ENCODE measurements around the gene TRIM34. TPM values are rescaled to one million over a fixed set of nuclear protein-coding genes. Genes with fewer than 3 reads are reported as not detected.

Gene TRIM34
- total and polyA plus RNA-seq, 10 donors, result 9.5 to 21.8 (median 15.2) TPM

- Histone ChIP-seq H3K27me3 (replicated peaks in 1 of 7) (no peaks in the 10 kb centered on the region), H3K9me3 (no peaks in the 10 kb centered on the region), H3K27ac (peak overlapping the region in 4 of 8 donors; percentile 51 to 67 (median 58)), H3K4me3 (no peak overlapping the region), H3K4me1 (peaks cover 0 to 44% (median 12%) of the 10 kb centered on the region in 6 donors), H3K36me3 (peaks cover 0 to 44% (median 24%) of the 10 kb centered on the region in 6 donors)
- TF ChIP-seq POLR2AphosphoS5 (IDR thresholded peaks at IDR 0.05) (no peak), POLR2A (IDR thresholded peaks at IDR 0.05) (no peak)
- TF ChIP-seq, protein P1, sequence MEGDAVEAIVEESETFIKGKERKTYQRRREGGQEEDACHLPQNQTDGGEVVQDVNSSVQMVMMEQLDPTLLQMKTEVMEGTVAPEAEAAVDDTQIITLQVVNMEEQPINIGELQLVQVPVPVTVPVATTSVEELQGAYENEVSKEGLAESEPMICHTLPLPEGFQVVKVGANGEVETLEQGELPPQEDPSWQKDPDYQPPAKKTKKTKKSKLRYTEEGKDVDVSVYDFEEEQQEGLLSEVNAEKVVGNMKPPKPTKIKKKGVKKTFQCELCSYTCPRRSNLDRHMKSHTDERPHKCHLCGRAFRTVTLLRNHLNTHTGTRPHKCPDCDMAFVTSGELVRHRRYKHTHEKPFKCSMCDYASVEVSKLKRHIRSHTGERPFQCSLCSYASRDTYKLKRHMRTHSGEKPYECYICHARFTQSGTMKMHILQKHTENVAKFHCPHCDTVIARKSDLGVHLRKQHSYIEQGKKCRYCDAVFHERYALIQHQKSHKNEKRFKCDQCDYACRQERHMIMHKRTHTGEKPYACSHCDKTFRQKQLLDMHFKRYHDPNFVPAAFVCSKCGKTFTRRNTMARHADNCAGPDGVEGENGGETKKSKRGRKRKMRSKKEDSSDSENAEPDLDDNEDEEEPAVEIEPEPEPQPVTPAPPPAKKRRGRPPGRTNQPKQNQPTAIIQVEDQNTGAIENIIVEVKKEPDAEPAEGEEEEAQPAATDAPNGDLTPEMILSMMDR (IDR thresholded peaks at IDR 0.05 in 8 of 11, conservative IDR thresholded peaks at IDR 0.05 in 3 of 11), result no peak
- WGBS, 5 donors, result 68 to 80% (median 74%) methylated on average over 2 of the region's 2 CpGs
- intact Hi-C loops (cut with DNase I; ENCODE audit: low total_unique reads), result no loop called here
- no peak for DNase-seq
These were observed 6.6 kb downstream of the TRIM34 start for GRCh38 chr11:5631417-5631816.

DNA sequence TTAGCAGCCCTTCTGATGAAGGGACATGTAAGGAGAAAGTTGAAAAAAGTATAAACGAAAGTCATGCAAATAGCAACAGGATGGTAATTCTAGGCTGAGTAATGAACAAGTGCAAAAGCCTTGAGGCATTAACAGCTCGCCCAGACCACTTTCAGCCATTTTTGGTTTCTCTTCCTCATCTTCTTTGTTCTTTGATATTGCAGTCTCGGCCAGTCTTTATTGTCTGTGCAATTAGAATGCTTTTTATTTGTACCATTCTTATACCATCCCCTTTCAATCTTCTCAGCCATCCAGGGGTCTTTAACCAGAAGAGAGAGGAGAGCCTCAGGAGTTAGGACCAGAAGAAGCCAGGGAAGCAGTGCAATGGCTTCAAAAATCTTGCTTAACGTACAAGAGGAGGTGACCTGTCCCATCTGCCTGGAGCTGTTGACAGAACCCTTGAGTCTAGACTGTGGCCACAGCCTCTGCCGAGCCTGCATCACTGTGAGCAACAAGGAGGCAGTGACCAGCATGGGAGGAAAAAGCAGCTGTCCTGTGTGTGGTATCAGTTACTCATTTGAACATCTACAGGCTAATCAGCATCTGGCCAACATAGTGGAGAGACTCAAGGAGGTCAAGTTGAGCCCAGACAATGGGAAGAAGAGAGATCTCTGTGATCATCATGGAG, 7.3 kb downstream of the TRIM34 start:
- WGBS, 5 donors, result 60 to 75% (median 66%) methylated on average over 5 of the region's 5 CpGs
- Histone ChIP-seq H3K36me3 (peaks cover 0 to 51% (median 27%) of the 10 kb centered on the region in 6 donors), H3K27ac (peak overlapping the region in 5 of 8 donors; percentile 51 to 67 (median 57)), H3K4me1 (peaks cover 0 to 37% (median 6%) of the 10 kb centered on the region in 6 donors), H3K4me3 (peak overlapping the region in 1 of 8 donors; percentile 1), H3K9me3 (no peaks in the 10 kb centered on the region), H3K27me3 (replicated peaks in 1 of 7) (no peaks in the 10 kb centered on the region)
- no peak for DNase-seq
- intact Hi-C loops (cut with DNase I; ENCODE audit: low total_unique reads), result no loop called here
- no peak for TF ChIP-seq POLR2A (IDR thresholded peaks at IDR 0.05)
- no peak for TF ChIP-seq POLR2AphosphoS5 (IDR thresholded peaks at IDR 0.05)
- TF ChIP-seq, protein P1 (IDR thresholded peaks at IDR 0.05 in 8 of 11, conservative IDR thresholded peaks at IDR 0.05 in 3 of 11), result no peak

DNA sequence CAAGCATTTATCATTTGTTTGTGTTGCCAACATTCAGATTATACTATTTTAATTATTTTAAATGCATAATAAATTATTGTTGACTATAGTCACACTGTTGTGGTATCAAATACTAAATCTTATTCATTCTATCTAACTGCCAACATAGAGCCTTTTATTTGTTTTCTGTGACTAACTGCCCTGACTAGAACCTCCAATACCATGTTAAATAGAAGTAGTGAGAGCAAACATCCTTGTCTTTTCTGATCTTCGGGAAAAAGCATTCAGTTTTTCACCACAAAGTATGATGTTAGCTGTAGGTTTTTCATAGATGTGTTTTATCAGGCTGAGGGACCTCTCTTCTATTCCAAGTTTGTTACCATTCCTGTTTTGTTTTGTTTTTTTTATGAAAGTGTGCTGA, 15.2 kb downstream of the TRIM34 start:
- Histone ChIP-seq H3K4me3 (no peak overlapping the region), H3K4me1 (no peaks in the 10 kb centered on the region), H3K36me3 (peaks cover 0 to 98% (median 58%) of the 10 kb centered on the region in 6 donors), H3K9me3 (peaks cover 0 to 4% (median 0%) of the 10 kb centered on the region in 8 donors), H3K27ac (no peak overlapping the region), H3K27me3 (replicated peaks in 1 of 7) (no peaks in the 10 kb centered on the region)
- no peak for DNase-seq
- WGBS, 5 donors, result 94 to 100% (median 98%) methylated on average over 1 of the region's 1 CpG
- intact Hi-C loops (cut with DNase I; ENCODE audit: low total_unique reads), result no loop called here
- TF ChIP-seq POLR2A (IDR thresholded peaks at IDR 0.05), result no peak
- TF ChIP-seq, protein P1 (IDR thresholded peaks at IDR 0.05 in 8 of 11, conservative IDR thresholded peaks at IDR 0.05 in 3 of 11), result no peak
- no peak for TF ChIP-seq POLR2AphosphoS5 (IDR thresholded peaks at IDR 0.05)

DNA sequence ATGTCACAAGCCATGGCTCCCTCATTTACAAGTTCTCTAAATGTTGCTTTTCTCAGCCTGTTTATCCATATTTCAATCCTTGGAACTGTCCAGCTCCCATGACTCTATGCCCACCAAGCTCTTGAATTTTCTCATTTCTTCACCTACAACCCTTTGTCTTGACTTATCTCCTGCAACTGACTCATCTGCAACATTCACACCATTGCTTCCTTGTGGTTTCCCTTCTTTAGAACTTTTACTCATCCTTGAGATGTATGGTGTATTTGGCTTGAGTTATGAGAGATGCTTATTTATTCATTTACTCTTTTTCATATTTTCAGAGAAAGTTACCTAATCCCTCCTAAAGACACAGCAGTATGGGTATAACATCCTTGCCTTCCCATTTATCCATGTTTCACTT, 18.8 kb downstream of the TRIM34 start:
- H3K27ac ChIP-seq, result no peak overlapping the region
- peaks cover 0 to 4% (median 0%) of the 10 kb centered on the region in 8 donors for H3K9me3 ChIP-seq
- H3K4me1 ChIP-seq, result no peaks in the 10 kb centered on the region
- no peak overlapping the region for H3K4me3 ChIP-seq
- TF ChIP-seq, protein P1 (IDR thresholded peaks at IDR 0.05 in 8 of 11, conservative IDR thresholded peaks at IDR 0.05 in 3 of 11), result no peak
- TF ChIP-seq POLR2AphosphoS5 (IDR thresholded peaks at IDR 0.05) (no peak), POLR2A (IDR thresholded peaks at IDR 0.05) (no peak)
- intact Hi-C loops (cut with DNase I; ENCODE audit: low total_unique reads), result no loop called here
- peaks cover 0 to 62% (median 33%) of the 10 kb centered on the region in 6 donors for H3K36me3 ChIP-seq
- no peaks in the 10 kb centered on the region for H3K27me3 ChIP-seq (replicated peaks in 1 of 7)
- DNase-seq, result no peak
